Measurements from ENCODE around the gene ATXN7.

DNA sequence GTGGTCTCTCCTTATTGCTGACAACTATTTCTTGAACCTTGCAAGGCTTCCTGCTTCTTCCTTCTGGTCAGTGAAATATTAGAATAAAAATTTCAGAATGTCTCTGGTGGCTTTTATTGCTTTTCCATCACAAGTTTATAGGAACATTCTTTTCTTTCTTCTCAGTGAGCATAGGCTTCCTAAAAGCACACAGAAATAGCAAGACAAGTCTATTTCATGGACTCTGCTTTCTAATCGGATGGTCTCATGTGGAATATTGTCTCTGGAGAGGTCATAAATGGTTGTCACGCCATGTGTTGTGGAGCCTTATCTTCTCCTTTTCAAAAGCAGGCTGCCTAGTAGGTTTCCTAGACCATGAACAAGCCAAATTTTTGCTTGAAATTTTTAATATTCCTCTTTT lies 169.4 kb downstream of the ATXN7 start:
- TF ChIP-seq, protein P1, sequence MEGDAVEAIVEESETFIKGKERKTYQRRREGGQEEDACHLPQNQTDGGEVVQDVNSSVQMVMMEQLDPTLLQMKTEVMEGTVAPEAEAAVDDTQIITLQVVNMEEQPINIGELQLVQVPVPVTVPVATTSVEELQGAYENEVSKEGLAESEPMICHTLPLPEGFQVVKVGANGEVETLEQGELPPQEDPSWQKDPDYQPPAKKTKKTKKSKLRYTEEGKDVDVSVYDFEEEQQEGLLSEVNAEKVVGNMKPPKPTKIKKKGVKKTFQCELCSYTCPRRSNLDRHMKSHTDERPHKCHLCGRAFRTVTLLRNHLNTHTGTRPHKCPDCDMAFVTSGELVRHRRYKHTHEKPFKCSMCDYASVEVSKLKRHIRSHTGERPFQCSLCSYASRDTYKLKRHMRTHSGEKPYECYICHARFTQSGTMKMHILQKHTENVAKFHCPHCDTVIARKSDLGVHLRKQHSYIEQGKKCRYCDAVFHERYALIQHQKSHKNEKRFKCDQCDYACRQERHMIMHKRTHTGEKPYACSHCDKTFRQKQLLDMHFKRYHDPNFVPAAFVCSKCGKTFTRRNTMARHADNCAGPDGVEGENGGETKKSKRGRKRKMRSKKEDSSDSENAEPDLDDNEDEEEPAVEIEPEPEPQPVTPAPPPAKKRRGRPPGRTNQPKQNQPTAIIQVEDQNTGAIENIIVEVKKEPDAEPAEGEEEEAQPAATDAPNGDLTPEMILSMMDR (IDR thresholded peaks at IDR 0.05) = no peak
- no peak for TF ChIP-seq ZFX (IDR thresholded peaks at IDR 0.05; ENCODE audit: borderline replicate concordance)

Data from 22Rv1 (cell line).